H9 (cell line): ENCODE measurements around the gene UST. TPM values are rescaled to one million over a fixed set of nuclear protein-coding genes. Genes with fewer than 3 reads are reported as not detected.

Experiments used
- DNase-seq: peaks from one replicate; pipeline ENCODE4 v3.0.0-alpha.2; 2017
- H2AFZ ChIP-seq: one replicate; pipeline ENCODE4 v1.6.1; 2013; ENCODE audit warnings: mild to moderate bottlenecking, low read length, control low read depth, moderate library complexity
- H2AK5ac ChIP-seq: 2 replicates; pipeline ENCODE4 v1.6.1; 2013; ENCODE audit warnings: low read length, control low read depth, mixed read lengths; ENCODE audit not compliant: insufficient read length
- H2BK120ac ChIP-seq: one replicate; pipeline ENCODE4 v1.6.1; 2013; ENCODE audit warnings: low read depth, mild to moderate bottlenecking, low read length, control low read depth, inconsistent platforms; ENCODE audit not compliant: poor library complexity, severe bottlenecking
- H2BK12ac ChIP-seq: 2 replicates; pipeline ENCODE4 v1.6.1; 2013; ENCODE audit warnings: low read length, control low read depth, mixed read lengths, low read depth; ENCODE audit not compliant: insufficient read length
- H2BK15ac ChIP-seq: 2 replicates; pipeline ENCODE4 v1.6.1; 2013; ENCODE audit warnings: low read depth, low read length, control low read depth
- H2BK20ac ChIP-seq: one replicate; pipeline ENCODE4 v1.6.1; 2013; ENCODE audit warnings: low read depth, mild to moderate bottlenecking, low read length, control low read depth, inconsistent platforms; ENCODE audit not compliant: poor library complexity, severe bottlenecking
- H2BK5ac ChIP-seq: 2 replicates; pipeline ENCODE4 v1.6.1; 2013; ENCODE audit warnings: low read length, control low read depth, mixed read lengths; ENCODE audit not compliant: insufficient read length
- H3K14ac ChIP-seq: 2 replicates; pipeline ENCODE4 v1.6.1; 2013; ENCODE audit warnings: low read length, control low read depth; ENCODE audit not compliant: insufficient read depth
- H3K18ac ChIP-seq: 2 replicates; pipeline ENCODE4 v1.6.1; 2013; ENCODE audit warnings: low read depth, mild to moderate bottlenecking, mixed read lengths, low read length, control low read depth; ENCODE audit not compliant: insufficient read length
- H3K23ac ChIP-seq: 2 replicates; pipeline ENCODE4 v1.6.1; 2013; ENCODE audit warnings: low read length, control low read depth, mixed read lengths, low read depth; ENCODE audit not compliant: insufficient read length
- H3K23me2 ChIP-seq: 2 replicates; pipeline ENCODE4 v1.6.1; 2013; ENCODE audit warnings: low read depth, mild to moderate bottlenecking, mixed read lengths, low read length, control low read depth; ENCODE audit not compliant: insufficient read length, poor library complexity, severe bottlenecking
- H3K27ac ChIP-seq: 2 replicates; pipeline ENCODE4 v1.5.1; 2013; ENCODE audit warnings: low read length, control low read depth, mixed read lengths, low read depth; ENCODE audit not compliant: insufficient read length
- H3K27me3 ChIP-seq: 2 replicates; pipeline ENCODE4 v1.6.1; 2013; ENCODE audit warnings: low read length, control low read depth, inconsistent platforms; ENCODE audit not compliant: insufficient read depth
- H3K4ac ChIP-seq: 2 replicates; pipeline ENCODE4 v1.6.1; 2013; ENCODE audit warnings: low read depth, mild to moderate bottlenecking, control low read depth, inconsistent platforms, low read length, moderate library complexity
- H3K4me1 ChIP-seq: 2 replicates; pipeline ENCODE4 v1.6.1; 2013; ENCODE audit warnings: low read length, control low read depth, inconsistent platforms; ENCODE audit not compliant: insufficient read depth
- H3K4me2 ChIP-seq: 2 replicates; pipeline ENCODE4 v1.6.1; 2013; ENCODE audit warnings: low read length, control low read depth, mixed read lengths; ENCODE audit not compliant: insufficient read length, insufficient read depth
- H3K56ac ChIP-seq: 2 replicates; pipeline ENCODE4 v1.6.1; 2013; ENCODE audit warnings: low read depth, mild to moderate bottlenecking, mixed read lengths, low read length, control low read depth; ENCODE audit not compliant: insufficient read length
- H3K79me1 ChIP-seq: 2 replicates; pipeline ENCODE4 v1.6.1; 2013; ENCODE audit warnings: low read depth, mild to moderate bottlenecking, moderate library complexity, low read length, control low read depth, inconsistent platforms; ENCODE audit not compliant: insufficient read depth, poor library complexity, severe bottlenecking
- H3K79me2 ChIP-seq: 2 replicates; pipeline ENCODE4 v1.6.1; 2013; ENCODE audit warnings: low read length, control low read depth, inconsistent platforms; ENCODE audit not compliant: insufficient read depth
- H3K9ac ChIP-seq: 2 replicates; pipeline ENCODE4 v1.6.1; 2013; ENCODE audit warnings: low read length, control low read depth, mixed read lengths; ENCODE audit not compliant: insufficient read length; ENCODE audit errors: extremely low read depth
- H3K9me3 ChIP-seq: one replicate; pipeline ENCODE4 v1.6.1; 2013; ENCODE audit warnings: low read depth, low read length, inconsistent platforms; ENCODE audit not compliant: control insufficient read depth
- H3T11ph ChIP-seq: one replicate; pipeline ENCODE4 v1.6.1; 2013; ENCODE audit warnings: mild to moderate bottlenecking, low read length, control low read depth, inconsistent platforms
- H4K20me1 ChIP-seq: one replicate; pipeline ENCODE4 v1.6.1; 2013; ENCODE audit not compliant: control insufficient read depth, insufficient read length, insufficient read depth
- H4K5ac ChIP-seq: 2 replicates; pipeline ENCODE4 v1.6.1; 2013; ENCODE audit warnings: low read depth, mild to moderate bottlenecking, mixed read lengths, low read length, control low read depth; ENCODE audit not compliant: insufficient read length
- H4K8ac ChIP-seq: replicated peaks from 2 replicates; pipeline ENCODE4 v1.6.1; 2013; ENCODE audit warnings: low read length, control low read depth, mixed read lengths, low read depth; ENCODE audit not compliant: insufficient read length
- H4K91ac ChIP-seq: 2 replicates; pipeline ENCODE4 v1.6.1; 2013; ENCODE audit warnings: low read depth, mild to moderate bottlenecking, moderate library complexity, mixed read lengths, low read length, control low read depth; ENCODE audit not compliant: insufficient read length
- H3K27ac Mint-ChIP-seq, 3 experiments: 2 replicates in 2 of 3; 3 replicates in 1 of 3; pipeline ENCODE4 v1.8.0; 2020 to 2021; ENCODE audit warnings: mixed read lengths in 3 of 3, mild to moderate bottlenecking in 1 of 3, moderate library complexity in 1 of 3
- H3K27me3 Mint-ChIP-seq: 2 replicates; pipeline ENCODE4 v1.8.0; 2021; ENCODE audit warnings: low read depth, mild to moderate bottlenecking, moderate library complexity, mixed read lengths
- H3K36me3 Mint-ChIP-seq, 3 experiments: 2 replicates in 2 of 3; 3 replicates in 1 of 3; pipeline ENCODE4 v1.8.0; 2020 to 2021; ENCODE audit warnings: low read depth in 3 of 3, mixed read lengths in 3 of 3; ENCODE audit not compliant: insufficient read depth in 1 of 3
- H3K4me1 Mint-ChIP-seq, 2 experiments: 2 replicates each; pipeline ENCODE4 v1.8.0; 2020; ENCODE audit warnings: mixed read lengths in 2 of 2
- H3K4me3 Mint-ChIP-seq, 2 experiments: 2 replicates in 1 of 2; 3 replicates in 1 of 2; pipeline ENCODE4 v1.8.0; 2020 to 2021; ENCODE audit warnings: mild to moderate bottlenecking in 2 of 2, mixed read lengths in 2 of 2, moderate library complexity in 1 of 2
- H3K9me3 Mint-ChIP-seq, 2 experiments: 2 replicates in 1 of 2; 3 replicates in 1 of 2; pipeline ENCODE4 v1.8.0; 2020; ENCODE audit warnings: mild to moderate bottlenecking in 2 of 2, mixed read lengths in 2 of 2, moderate library complexity in 1 of 2
- CTCF ChIP-seq: fragments of 200-600 bp; sonication (generic); conservative IDR thresholded peaks from 3 replicates; pipeline ENCODE4 v1.8.0; 2021; ENCODE audit warnings: antibody characterized with exemption, mild to moderate bottlenecking
- WGBS: extraction: QIAGEN DNeasy Blood & Tissue Kit; methylation state at CpG from one replicate; pipeline ENCODE4 v1.1.7; 2013; ENCODE audit warnings: missing lambda C conversion rate, low lambda C conversion rate, mixed read lengths; ENCODE audit not compliant: insufficient read length; ENCODE audit errors: extremely low coverage; 5-methylcytosine and 5-hydroxymethylcytosine counted together
- total RNA-seq: library from RNA; stranded (reverse); gene quantifications from 2 replicates; pipeline ENCODE4 v1.2.1, GENCODE V29; 2021

UST gene
- total RNA-seq, 1 experiment from 2014 or later, result 14.4 TPM

GRCh38 chr6:148747145-148747470 lies 278 bp downstream of the UST start:
- Histone ChIP-seq H4K8ac (no peak overlapping the region), H3K4ac (no peak overlapping the region), H3K4me1 (peaks cover 8% of the 10 kb centered on the region), H2AFZ (no peak overlapping the region), H4K91ac (no peak overlapping the region), H3K23me2 (peaks cover 10% of the 10 kb centered on the region), H3K79me1 (no peaks in the 10 kb centered on the region), H3K9me3 (no peaks in the 10 kb centered on the region), H4K5ac (no peak overlapping the region), H3K79me2 (peaks cover 27% of the 10 kb centered on the region), H3K18ac (no peak overlapping the region), H3K56ac (no peak overlapping the region), H3K14ac (no peak overlapping the region; the same call in 1 of the 2 replicates), H4K20me1 (no peaks in the 10 kb centered on the region), H2BK120ac (no peak overlapping the region), H2BK5ac (no peak overlapping the region), H3T11ph (no peak overlapping the region), H3K27ac (no peak overlapping the region), H3K23ac (no peak overlapping the region), H2BK20ac (no peak overlapping the region), H2BK12ac (no peak overlapping the region), H3K4me2 (peak overlapping the region; percentile 68), H2AK5ac (no peak overlapping the region), H3K27me3 (no peaks in the 10 kb centered on the region), H3K9ac (peak overlapping the region; percentile 59), H2BK15ac (no peak overlapping the region)
- Mint-ChIP-seq H3K4me1 (peaks cover 27 to 33% of the 10 kb centered on the region in 2 experiments), H3K36me3 (no peaks in the 10 kb centered on the region), H3K27ac (no peak overlapping the region), H3K9me3 (no peaks in the 10 kb centered on the region; a peak in 1 of 5 replicates), H3K27me3 (peaks cover 25% of the 10 kb centered on the region), H3K4me3 (peak overlapping the region; percentile 85 to 97)
- no peak for TF ChIP-seq CTCF
- no peak for DNase-seq
- no CpG with 5 or more reads among the region's 45 CpGs for WGBS
